GM18526 (cell line): ENCODE data around the gene FBP1.

Experiments used
- POLR2A ChIP-seq: IDR thresholded peaks from 3 replicates; pipeline ENCODE4 v1.6.1; 2011; ENCODE audit not compliant: insufficient read length; ENCODE audit errors: extremely low read depth

Gene FBP1

DNA sequence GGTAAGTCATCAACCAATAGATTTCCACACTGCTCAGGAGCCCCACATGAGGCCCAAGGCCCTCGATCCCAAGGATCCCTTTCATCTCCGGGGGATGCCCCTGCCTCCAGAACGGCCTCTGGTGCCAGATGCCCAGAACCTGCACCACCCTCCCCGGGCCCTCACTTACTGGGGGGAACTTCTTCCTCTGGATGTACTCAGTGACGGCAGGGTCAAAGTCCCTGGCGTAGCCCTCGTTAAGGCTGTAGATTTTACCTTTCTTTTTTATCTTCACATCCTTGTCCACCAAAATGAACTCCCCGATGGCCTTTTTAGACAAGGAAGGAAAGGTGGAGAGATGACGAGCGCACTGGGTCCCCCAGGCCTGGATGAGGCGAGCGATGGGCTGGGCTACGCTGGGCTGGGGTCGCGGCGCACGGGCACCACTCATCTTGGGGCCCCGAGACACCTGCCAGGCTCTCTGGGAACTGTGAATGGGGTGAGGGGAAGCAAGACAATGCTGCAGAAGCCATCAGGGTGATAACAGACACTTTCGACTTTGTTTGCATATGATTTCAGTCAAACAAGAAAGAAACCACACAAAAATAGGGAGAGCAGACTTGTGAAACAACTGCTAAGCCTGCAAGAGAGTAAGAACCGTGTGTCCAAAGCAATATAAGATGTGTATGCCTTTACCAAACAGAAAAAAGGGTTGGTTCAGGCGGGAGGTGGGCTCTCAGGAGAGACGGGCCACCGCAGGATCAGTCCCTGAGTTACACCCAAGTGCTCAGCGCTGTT, 32.5 kb downstream of the FBP1 start:
- no peak for TF ChIP-seq POLR2A

GRCh38 chr9:94603259-94604160, 35.8 kb downstream of the FBP1 start:
- no peak for TF ChIP-seq POLR2A

DNA sequence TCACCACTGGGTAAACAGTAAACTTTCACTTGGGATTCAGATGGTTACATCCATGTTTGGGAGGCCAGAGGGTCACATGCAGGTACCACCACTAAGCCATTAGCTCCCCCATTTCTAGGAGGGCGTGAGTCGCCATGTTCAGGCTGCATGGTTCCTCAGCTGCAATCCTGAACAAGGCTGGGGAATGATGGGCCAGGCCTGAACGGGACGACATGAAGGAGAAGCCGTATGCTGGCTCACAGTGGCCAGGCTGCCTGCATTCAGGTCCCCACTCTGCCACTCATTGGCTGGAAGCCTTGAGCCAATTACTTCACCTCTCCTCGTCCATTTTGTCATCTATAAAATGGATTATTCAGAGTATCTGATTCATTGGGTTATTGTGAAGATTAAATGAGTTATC, 36.7 kb downstream of the FBP1 start:
- no peak for TF ChIP-seq POLR2A

- no peak for TF ChIP-seq POLR2A
These were observed 38.6 kb downstream of the FBP1 start for GRCh38 chr9:94600715-94601114.

- no peak for TF ChIP-seq POLR2A
These were observed 39.1 kb downstream of the FBP1 start for GRCh38 chr9:94600258-94600657.

DNA sequence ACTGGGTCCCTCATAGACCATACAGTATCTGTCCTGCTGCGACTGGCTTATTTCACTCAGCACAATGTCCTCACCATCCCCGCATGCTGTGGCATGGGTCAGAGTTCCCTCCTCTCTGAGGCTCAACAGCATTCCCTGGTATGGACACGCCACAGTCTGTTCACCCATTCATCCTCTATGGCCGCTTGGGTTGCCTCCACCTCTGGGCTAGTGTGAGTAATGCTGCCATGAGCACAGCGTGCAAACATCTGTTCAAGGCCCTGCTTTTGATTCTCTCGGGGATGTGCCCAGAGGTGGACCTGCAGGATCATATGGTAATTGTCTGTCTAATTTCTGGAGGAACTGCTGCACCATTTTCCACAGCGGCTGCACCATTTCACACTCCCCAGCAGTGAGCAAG, 40.2 kb downstream of the FBP1 start:
- TF ChIP-seq POLR2A, result no peak

DNA sequence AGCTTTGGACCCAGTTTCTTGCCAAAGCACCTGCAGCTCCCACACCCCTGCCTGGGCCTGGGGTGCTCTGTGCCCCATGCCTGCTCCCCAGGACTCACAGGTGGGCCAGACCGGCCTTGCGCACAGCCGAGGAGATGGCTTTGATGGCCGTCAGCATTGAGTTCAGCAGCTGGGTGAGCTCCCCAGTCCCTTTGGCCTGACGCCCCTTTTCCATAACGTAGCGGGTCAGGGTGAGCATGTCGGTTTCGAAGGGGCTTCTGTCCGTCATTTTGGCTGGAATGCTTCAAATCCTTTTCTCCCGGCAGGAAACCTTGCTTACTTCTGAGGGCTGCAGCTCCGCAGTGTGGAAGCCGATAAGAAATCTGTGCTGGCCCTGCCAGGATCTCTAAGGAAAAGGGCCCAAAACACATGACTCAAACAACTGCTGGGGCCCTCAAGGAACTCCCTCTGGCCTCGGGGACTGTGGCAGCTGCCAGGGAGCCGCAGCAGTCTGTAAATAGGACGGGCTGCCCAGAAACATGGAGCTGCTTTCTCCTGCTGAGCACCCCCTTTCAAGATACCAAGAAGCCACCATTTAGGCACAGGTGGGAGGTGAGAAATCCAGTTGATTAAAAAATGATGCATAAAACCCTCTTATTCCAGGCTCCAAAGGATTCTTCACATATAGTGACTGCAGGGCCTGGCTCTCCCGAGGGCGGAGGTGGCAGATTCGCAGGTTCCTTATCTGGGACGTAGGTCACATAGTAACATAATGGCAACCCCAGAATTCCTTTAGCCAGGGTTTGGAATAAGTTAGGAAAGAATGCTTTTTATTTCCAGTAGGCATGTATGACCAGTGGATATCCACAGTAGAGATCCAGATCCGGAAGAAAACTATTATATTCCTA, 45.6 kb downstream of the FBP1 start, which contains the start of gene FBP2:
Gene FBP2, minus strand, starts transcription at position 366 of the 887 bp plus-strand sequence. Its CDS starts 98 bp downstream, at position 268.
- no peak for TF ChIP-seq POLR2A

GRCh38 chr9:94591876-94592275, 47.4 kb downstream of the FBP1 start:
- no peak for TF ChIP-seq POLR2A

- TF ChIP-seq POLR2A, result no peak
These were observed 50.6 kb downstream of the FBP1 start for GRCh38 chr9:94588681-94589080.

DNA sequence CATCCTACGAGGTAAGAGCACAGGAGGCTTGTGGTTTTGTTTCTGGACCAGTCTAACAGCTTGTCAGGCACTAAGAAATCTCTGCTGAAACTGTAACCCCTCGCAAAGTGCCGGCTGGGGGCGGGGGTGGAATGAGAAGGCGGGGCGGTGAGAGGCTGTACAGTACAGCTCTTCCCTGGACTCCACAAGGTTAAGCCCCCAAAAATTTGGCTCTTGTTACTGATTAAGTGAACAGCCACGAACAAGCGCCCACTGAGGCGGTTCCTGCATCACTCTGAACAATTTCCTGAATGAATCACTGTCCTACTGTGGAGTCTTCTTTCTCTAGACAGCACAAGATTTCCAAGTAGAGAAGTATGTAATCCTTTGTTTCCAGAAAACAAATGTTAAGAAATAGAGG, 52.5 kb downstream of the FBP1 start:
- TF ChIP-seq POLR2A, result no peak

GRCh38 chr9:94586316-94586715, 53.0 kb downstream of the FBP1 start:
- TF ChIP-seq POLR2A, result no peak

DNA sequence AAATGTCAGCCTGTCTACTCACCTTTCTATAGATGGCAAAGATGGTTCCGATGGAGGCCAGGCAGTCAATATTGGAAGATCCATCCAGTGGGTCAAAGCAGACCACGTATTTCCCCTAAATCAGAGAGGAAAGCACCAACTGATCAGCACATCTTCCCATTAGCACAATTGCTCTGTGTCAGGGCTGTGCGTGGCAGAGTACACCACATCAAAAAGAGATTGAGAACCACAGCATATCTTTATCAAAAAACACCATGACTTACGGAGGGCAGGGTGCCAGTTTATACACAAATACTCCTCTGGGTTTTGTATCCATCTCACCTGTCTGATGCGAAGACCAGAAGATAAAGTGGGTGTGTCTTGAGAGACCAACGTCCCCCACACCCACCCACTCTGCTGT, 54.8 kb downstream of the FBP1 start:
- no peak for TF ChIP-seq POLR2A

GRCh38 chr9:94581728-94582127, 57.6 kb downstream of the FBP1 start:
- no peak for TF ChIP-seq POLR2A

GRCh38 chr9:94577571-94577970, 61.7 kb downstream of the FBP1 start:
- TF ChIP-seq POLR2A, result no peak

DNA sequence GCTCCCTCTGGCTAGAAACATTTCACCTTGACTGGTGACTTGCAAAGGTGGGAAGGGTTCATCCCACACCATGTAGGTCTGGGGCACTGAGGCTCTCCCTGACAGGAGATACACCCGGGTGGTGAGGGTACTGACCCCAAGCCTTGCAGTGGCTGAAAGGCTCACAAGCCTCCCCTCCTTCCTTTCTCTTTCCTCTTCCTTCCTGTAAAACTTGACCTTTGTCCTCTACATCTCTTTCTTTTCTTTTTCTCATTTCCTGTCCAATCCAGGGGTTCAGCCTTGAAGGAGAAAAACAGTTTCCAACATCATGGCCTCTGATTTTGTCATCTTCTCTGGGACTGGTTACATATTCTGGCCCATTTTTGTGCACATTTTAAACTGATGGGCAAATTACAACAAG, 62.3 kb downstream of the FBP1 start:
- TF ChIP-seq POLR2A, result no peak

- TF ChIP-seq POLR2A, result no peak
These were observed 63.2 kb downstream of the FBP1 start for GRCh38 chr9:94576131-94576530.
